ENCODE measurements around the gene CHKA.

DNA sequence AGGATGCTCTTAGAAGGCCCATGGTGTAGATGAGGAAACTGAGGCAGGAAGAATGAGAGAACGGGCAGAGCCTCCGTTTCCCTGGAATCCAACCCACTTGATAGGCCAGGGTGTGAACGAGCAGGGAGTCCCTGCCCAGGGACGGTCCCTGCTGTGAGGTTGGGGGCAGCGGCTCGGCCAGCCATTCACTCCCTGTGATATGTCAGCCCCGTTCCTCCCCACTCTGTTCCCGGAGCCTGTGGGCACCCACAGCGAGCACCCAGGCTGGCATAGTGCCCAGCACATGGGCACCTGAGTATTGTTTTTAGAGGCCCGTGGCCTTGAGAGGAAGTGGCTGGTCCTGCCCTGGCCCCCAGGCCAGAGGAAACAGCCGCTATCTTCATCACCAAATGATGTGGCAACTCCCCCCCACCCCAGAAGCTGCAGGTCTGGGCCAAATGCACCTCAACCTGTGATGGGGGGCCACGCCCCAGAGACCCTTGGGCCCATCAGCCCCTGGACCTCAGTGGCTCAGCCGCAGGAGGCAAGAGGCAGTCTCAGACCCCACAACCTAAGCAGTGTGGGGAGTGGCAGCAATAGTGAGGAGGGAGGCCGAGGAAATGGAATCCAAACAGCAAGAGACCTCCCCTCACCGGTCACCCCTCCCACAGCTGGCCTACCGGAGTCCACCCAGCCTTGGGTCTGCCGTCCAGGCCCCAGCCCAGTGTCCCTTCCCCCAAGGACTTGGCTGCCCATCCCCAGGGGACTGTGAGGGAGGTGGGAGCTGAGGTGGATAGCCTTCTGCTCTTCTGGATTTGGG is 108.9 kb downstream of the CHKA start:
- TF ChIP-seq EZH2 (IDR thresholded peaks at IDR 0.05): no peak
- no peak for TF ChIP-seq POLR2AphosphoS5 (IDR thresholded peaks at IDR 0.05; ENCODE audit: borderline replicate concordance, low read depth, low read length)

All from SK-N-MC (cell line).